WTC11 (cell line): ENCODE measurements around the gene CCDC71L. TPM values are rescaled to one million over a fixed set of nuclear protein-coding genes. Genes with fewer than 3 reads are reported as not detected.
"Not testable (repeated sequence)": the region's sequence is repeated elsewhere in the genome, so short reads cannot be mapped to it uniquely, and the experiment has no call there.

Source experiments
- ATAC-seq: fragments of 200-7000 bp; cut with Tn5 transposase; 2 replicates; pipeline ENCODE4 v1.10.0; 2021; ENCODE audit warnings: mild to moderate bottlenecking, moderate library complexity
- CTCF ChIA-PET: fragments of 300-600 bp; sonication (Branson Sonifier 250); formaldehyde crosslinking; loops from one replicate; lab custom pipeline; 2021; ENCODE audit warnings: antibody characterized with exemption; lab: Charles Lee
- POLR2A ChIA-PET: fragments of 350-600 bp; sonication (Branson Sonifier 250); formaldehyde crosslinking; loops from one replicate; lab custom pipeline; 2021; ENCODE audit warnings: antibody characterized with exemption; lab: Charles Lee
- DNase-seq: peaks from one replicate; pipeline ENCODE4 v3.0.0; 2021; ENCODE audit warnings: low spot score
- H3K27ac Mint-ChIP-seq: 2 replicates; pipeline ENCODE4 v1.8.0; 2021; ENCODE audit warnings: mixed read lengths
- H3K27me3 Mint-ChIP-seq: 2 replicates; pipeline ENCODE4 v1.8.0; 2021; ENCODE audit warnings: low read depth, mild to moderate bottlenecking, moderate library complexity, mixed read lengths
- H3K36me3 Mint-ChIP-seq: 2 replicates; pipeline ENCODE4 v1.8.0; 2021; ENCODE audit warnings: mixed read lengths
- H3K4me1 Mint-ChIP-seq: 2 replicates; pipeline ENCODE4 v1.8.0; 2022; ENCODE audit warnings: mixed read lengths
- H3K4me3 Mint-ChIP-seq: 2 replicates; pipeline ENCODE4 v1.8.0; 2021; ENCODE audit warnings: mild to moderate bottlenecking, moderate library complexity, mixed read lengths
- H3K9me3 Mint-ChIP-seq: 2 replicates; pipeline ENCODE4 v1.8.0; 2021; ENCODE audit warnings: mixed read lengths
- AR ChIP-seq: fragments of 250-450 bp; sonication (Bioruptor Pico); IDR thresholded peaks from 2 replicates; pipeline ENCODE4 v1.9.0; 2021; ENCODE audit warnings: mild to moderate bottlenecking
- CREB1 ChIP-seq: sonication (generic); formaldehyde crosslinking; IDR thresholded peaks from 2 replicates; pipeline ENCODE4 v1.8.0; 2023; ENCODE audit warnings: mild to moderate bottlenecking, missing genetic modification reagents
- JUN ChIP-seq: sonication (generic); formaldehyde crosslinking; IDR thresholded peaks from 2 replicates; pipeline ENCODE4 v1.8.0; 2023; ENCODE audit warnings: mild to moderate bottlenecking, missing genetic modification reagents
- ZBTB21 ChIP-seq: sonication (generic); formaldehyde crosslinking; IDR thresholded peaks from 2 replicates; pipeline ENCODE4 v1.8.1; 2023; ENCODE audit warnings: mild to moderate bottlenecking, missing genetic modification reagents, borderline replicate concordance
- ZNF219 ChIP-seq: sonication (generic); formaldehyde crosslinking; IDR thresholded peaks from 2 replicates; pipeline ENCODE4 v1.8.0; 2023; ENCODE audit warnings: missing genetic modification reagents, mild to moderate bottlenecking, borderline replicate concordance
- total RNA-seq: library from RNA; stranded (reverse); gene quantifications from 3 replicates; pipeline ENCODE4 v1.2.3, GENCODE V29; 2021
- TF ChIP-seq, protein P1 (sequence below): fragments of 250-450 bp; sonication (Bioruptor Pico); conservative IDR thresholded peaks from 2 replicates; pipeline ENCODE4 v1.9.0; 2021; ENCODE audit warnings: mild to moderate bottlenecking
- TF ChIP-seq, protein P2 (sequence below): sonication (generic); formaldehyde crosslinking; IDR thresholded peaks from 2 replicates; pipeline ENCODE4 v1.8.1; 2023; ENCODE audit warnings: mild to moderate bottlenecking, missing genetic modification reagents, moderate library complexity

Gene CCDC71L
- total RNA-seq, 1 experiment from 2014 or later, result 21.5 TPM

DNA sequence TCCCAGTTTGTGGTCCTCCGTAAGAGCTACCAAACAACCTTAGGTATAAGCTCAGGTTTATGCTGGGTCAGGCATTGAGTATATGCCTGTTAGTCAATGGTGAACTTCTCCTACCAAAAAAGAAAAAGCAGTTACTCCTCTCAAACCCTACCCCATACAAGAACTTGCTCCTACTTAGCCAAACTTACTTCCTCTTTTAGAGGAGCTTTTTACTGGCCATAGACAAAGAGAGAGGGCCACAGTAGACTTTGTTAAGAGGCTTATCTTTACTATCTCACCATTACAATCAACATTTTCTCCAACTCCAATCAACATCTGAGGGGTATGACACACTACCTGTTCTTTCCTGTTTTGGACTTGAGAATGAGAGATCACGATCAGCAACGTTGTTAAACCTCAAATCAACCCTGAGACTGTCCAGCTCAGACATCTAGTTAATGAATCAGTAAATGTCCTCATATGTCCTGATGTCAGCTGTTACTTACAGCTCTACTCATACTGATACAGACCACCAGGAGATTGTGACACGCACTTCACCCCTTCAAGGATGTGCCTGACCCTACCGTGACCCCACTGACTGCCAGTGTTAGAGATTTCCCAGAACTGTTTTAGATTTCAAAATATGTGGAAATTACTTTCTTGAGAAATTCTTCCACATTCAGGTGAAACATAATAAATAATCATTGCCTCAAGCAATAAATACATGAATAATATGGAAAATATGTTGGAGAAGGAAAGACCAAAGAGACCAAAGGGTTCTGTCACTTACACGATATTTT, 18.4 kb upstream of the CCDC71L start:
- DNase-seq, result no peak
- Mint-ChIP-seq H3K9me3 (no peaks in the 10 kb centered on the region), H3K4me1 (no peaks in the 10 kb centered on the region)
- CTCF ChIA-PET, result no interaction called here
- TF ChIP-seq JUN (no peak), ZNF219 (CRISPR knock-in tag) (no peak), AR (no peak)
- TF ChIP-seq, protein P1, sequence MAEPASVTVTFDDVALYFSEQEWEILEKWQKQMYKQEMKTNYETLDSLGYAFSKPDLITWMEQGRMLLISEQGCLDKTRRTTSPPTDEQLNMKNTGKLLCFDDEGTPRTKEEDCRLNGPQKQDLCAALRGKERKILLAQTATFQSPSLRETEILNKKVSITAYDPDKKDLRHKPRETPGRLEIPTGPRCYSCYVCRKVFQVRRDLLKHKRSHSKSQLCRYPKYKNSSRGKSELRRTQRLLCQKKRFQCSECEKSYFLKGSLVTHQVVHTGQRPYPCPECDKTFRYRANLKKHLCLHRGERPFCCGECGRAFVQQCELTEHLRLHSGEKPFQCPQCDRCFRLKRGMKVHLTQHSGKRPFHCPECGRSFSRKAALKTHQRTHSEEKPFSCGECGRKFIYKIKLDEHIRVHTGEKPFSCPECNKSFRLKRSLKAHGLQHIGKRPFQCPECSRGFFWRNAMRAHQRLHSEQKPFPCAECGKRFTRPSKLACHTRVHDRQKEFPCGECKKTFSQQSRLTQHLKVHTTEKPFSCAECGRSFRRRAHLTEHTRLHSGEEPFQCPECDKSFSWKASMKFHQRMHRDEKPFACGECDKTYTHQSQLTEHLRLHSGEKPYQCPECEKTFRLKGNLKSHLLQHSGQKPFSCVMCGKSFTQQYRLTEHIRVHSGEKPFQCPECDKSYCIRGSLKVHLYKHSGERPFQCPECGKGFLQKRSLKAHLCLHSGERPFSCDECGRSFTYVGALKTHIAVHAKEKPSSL (CRISPR knock-in tag), result no peak
- TF ChIP-seq, all 79 proteins: peak for 0
- POLR2A ChIA-PET, result interaction anchor here (0.8 kb wide), 1 partner anchor 394 kb away, joined by 3 read pairs; the partner anchor contains the start of gene NAMPT
- no peak for ATAC-seq
- Mint-ChIP-seq H3K27me3 (peaks cover 6% of the 10 kb centered on the region), H3K36me3 (no peaks in the 10 kb centered on the region), H3K4me3 (no peak overlapping the region), H3K27ac (no peak overlapping the region)

- no peak for ATAC-seq
- Mint-ChIP-seq H3K4me1 (no peaks in the 10 kb centered on the region), H3K36me3 (no peaks in the 10 kb centered on the region), H3K27me3 (peaks cover 9% of the 10 kb centered on the region), H3K27ac (no peak overlapping the region), H3K9me3 (no peaks in the 10 kb centered on the region), H3K4me3 (no peak overlapping the region)
- TF ChIP-seq, protein P2, sequence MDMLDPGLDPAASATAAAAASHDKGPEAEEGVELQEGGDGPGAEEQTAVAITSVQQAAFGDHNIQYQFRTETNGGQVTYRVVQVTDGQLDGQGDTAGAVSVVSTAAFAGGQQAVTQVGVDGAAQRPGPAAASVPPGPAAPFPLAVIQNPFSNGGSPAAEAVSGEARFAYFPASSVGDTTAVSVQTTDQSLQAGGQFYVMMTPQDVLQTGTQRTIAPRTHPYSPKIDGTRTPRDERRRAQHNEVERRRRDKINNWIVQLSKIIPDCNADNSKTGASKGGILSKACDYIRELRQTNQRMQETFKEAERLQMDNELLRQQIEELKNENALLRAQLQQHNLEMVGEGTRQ (CRISPR knock-in tag), result no peak
- TF ChIP-seq CREB1 (CRISPR knock-in tag), result no peak
- no peak for TF ChIP-seq AR
- TF ChIP-seq ZBTB21 (CRISPR knock-in tag), result no peak
- ChIA-PET POLR2A (no interaction called here), CTCF (no interaction called here)
- no peak for DNase-seq
Measured at GRCh38 chr7:106678795-106679152, 17.8 kb upstream of the CCDC71L start.

GRCh38 chr7:106676506-106676905, 15.5 kb upstream of the CCDC71L start:
- DNase-seq, H3K36me3 Mint-ChIP-seq, POLR2A ChIA-PET, H3K4me1 Mint-ChIP-seq, H3K27ac Mint-ChIP-seq, CTCF ChIA-PET, H3K4me3 Mint-ChIP-seq, ATAC-seq, H3K9me3 Mint-ChIP-seq: not testable (repeated sequence)
- H3K27me3 Mint-ChIP-seq, result peaks cover 23% of the 10 kb centered on the region

- H3K27ac Mint-ChIP-seq, CTCF ChIA-PET, H3K4me3 Mint-ChIP-seq, H3K4me1 Mint-ChIP-seq, H3K9me3 Mint-ChIP-seq, POLR2A ChIA-PET, H3K36me3 Mint-ChIP-seq, DNase-seq, ATAC-seq: not testable (repeated sequence)
- H3K27me3 Mint-ChIP-seq, result peaks cover 23% of the 10 kb centered on the region
Measured at GRCh38 chr7:106673688-106674087, 12.7 kb upstream of the CCDC71L start.

- ATAC-seq, H3K9me3 Mint-ChIP-seq, H3K4me3 Mint-ChIP-seq, H3K36me3 Mint-ChIP-seq, POLR2A ChIA-PET, CTCF ChIA-PET, H3K27ac Mint-ChIP-seq, H3K4me1 Mint-ChIP-seq: not testable (repeated sequence)
- DNase-seq, result peak; percentile 17
- peaks cover 23% of the 10 kb centered on the region for H3K27me3 Mint-ChIP-seq
Measured at GRCh38 chr7:106671930-106672329, 11.0 kb upstream of the CCDC71L start.
